ENCODE results near the gene NT5C3B.
"Not testable (repeated sequence)": the region's sequence is repeated elsewhere in the genome, so short reads cannot be mapped to it uniquely, and the experiment has no call there.

Gene NT5C3B

DNA sequence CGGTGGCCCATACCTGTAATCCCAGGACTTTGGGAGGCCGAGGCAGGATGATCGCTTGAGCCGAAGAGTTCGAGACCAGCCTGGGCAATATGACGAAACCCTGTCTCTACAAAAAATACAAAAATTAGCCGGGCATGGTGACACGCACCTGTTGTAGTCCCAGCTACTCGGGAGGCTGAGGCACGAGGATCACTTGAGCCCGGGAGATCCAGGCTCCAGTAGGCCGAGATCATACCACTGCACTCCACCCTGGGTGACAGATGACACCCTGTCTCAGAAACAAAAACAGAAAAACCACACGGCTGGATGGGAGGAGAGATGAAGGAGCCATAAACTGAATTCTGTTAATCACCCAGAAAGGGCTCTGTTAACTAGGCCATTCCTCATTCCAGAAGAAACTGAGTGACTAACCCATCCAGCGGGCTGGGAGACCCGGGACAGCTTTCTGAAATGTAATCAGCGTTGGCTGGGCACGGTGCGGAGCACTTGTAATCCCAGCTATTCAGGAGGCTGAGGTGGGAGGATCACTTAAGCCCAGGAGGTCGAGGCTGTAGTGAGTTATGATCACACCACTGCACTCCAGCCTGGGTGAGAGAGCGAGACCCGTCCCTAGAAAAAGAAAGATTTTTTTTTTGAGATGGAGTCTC is 641 bp upstream of the NT5C3B start:
- DNase-seq (ENCODE audit: insufficient read length) (no peak), FAIRE-seq (no peak)
- TF ChIP-seq TAF1 (IDR thresholded peaks at IDR 0.05; ENCODE audit: borderline replicate concordance, low read depth, low read length) (no peak), POLR2AphosphoS5 (IDR thresholded peaks at IDR 0.05; ENCODE audit: low read depth, low read length) (no peak), POLR2A (IDR thresholded peaks at IDR 0.05; ENCODE audit: low read depth, low read length) (no peak)

GRCh38 chr17:41835214-41835799 is 725 bp downstream of the NT5C3B start:
- TF ChIP-seq TAF1 (IDR thresholded peaks at IDR 0.05; ENCODE audit: borderline replicate concordance, low read depth, low read length) (no peak), POLR2AphosphoS5 (IDR thresholded peaks at IDR 0.05; ENCODE audit: low read depth, low read length) (no peak), POLR2A (IDR thresholded peaks at IDR 0.05; ENCODE audit: low read depth, low read length) (no peak)
- DNase-seq (ENCODE audit: insufficient read length) (no peak), FAIRE-seq (no peak)

GRCh38 chr17:41829961-41830360 is 6.1 kb downstream of the NT5C3B start:
- not testable (repeated sequence) for FAIRE-seq; DNase-seq (ENCODE audit: insufficient read length)

DNA sequence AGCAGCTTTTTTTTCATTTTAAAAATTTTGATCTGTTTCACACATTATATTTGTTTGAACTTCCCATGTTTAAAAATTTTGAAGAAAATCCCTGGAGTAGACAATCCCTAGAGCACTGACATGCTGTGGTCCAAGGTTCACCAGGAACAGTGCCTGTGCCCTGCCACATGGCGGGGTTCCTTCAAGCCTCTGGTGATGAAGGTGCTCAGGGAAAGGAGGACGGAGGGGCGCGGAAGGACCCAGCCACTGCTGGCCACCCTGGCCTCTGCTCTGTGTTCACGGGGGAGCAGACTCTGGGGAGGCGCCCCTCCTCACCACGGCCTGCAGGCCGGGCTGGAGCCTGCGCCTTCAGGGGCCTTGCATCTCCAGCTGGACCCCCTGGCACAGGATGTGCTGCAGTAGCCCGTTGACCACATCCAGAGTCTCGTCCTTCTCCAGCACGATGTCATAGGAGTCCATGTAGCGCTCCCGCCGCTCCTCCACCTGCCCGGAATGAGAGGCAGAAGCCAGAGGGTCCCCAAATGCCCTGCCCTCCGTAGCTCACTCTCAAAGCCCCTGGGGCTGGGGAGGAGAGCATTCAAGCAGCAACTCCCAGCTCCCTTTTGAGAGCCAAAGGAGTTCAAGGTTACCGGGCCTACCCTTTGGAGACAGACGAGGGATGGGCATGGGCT is 10.7 kb downstream of the NT5C3B start:
- FAIRE-seq (no peak), DNase-seq (ENCODE audit: insufficient read length) (no peak)
- TF ChIP-seq POLR2AphosphoS5 (IDR thresholded peaks at IDR 0.05; ENCODE audit: low read depth, low read length) (no peak), TAF1 (IDR thresholded peaks at IDR 0.05; ENCODE audit: borderline replicate concordance, low read depth, low read length) (no peak), POLR2A (IDR thresholded peaks at IDR 0.05; ENCODE audit: low read depth, low read length) (no peak)

- DNase-seq (ENCODE audit: insufficient read length), result no peak
- no peak for FAIRE-seq
- TF ChIP-seq POLR2AphosphoS5 (IDR thresholded peaks at IDR 0.05; ENCODE audit: low read depth, low read length) (no peak), TAF1 (IDR thresholded peaks at IDR 0.05; ENCODE audit: borderline replicate concordance, low read depth, low read length) (no peak), POLR2A (IDR thresholded peaks at IDR 0.05; ENCODE audit: low read depth, low read length) (no peak)
Measured at GRCh38 chr17:41824086-41824485, 11.9 kb downstream of the NT5C3B start.

DNA sequence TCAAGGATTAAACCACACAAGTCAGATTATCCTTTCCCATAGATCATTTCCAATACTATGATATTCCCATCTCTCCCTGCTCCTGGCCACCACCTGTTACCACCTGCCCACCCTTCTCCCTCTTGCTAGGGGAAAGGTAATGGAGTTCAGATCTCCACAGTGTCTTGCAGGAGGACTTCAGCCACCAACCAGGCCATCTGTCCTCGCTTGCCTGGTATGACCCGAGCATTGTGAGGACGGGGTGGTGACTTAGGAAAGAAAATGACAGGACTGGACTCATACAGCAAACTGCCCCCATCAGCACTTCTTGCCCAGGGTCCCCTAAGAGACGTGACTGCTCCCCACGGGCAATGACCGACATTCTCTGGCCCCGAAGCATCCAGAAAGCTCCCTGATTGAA is 12.5 kb downstream of the NT5C3B start:
- DNase-seq (ENCODE audit: insufficient read length) (no peak), FAIRE-seq (no peak)

GRCh38 chr17:41823141-41823524 is 12.9 kb downstream of the NT5C3B start:
- no peak for TF ChIP-seq TAF1 (IDR thresholded peaks at IDR 0.05; ENCODE audit: borderline replicate concordance, low read depth, low read length)
- no peak for TF ChIP-seq POLR2A (IDR thresholded peaks at IDR 0.05; ENCODE audit: low read depth, low read length)
- TF ChIP-seq POLR2AphosphoS5 (IDR thresholded peaks at IDR 0.05; ENCODE audit: low read depth, low read length), result no peak
- no peak for DNase-seq (ENCODE audit: insufficient read length)
- no peak for FAIRE-seq

More for the DNA sequence above, 12.5 kb downstream of the NT5C3B start:
- TF ChIP-seq POLR2AphosphoS5 (IDR thresholded peaks at IDR 0.05; ENCODE audit: low read depth, low read length), result no peak
- TF ChIP-seq TAF1 (IDR thresholded peaks at IDR 0.05; ENCODE audit: borderline replicate concordance, low read depth, low read length), result no peak
- no peak for TF ChIP-seq POLR2A (IDR thresholded peaks at IDR 0.05; ENCODE audit: low read depth, low read length)

DNA sequence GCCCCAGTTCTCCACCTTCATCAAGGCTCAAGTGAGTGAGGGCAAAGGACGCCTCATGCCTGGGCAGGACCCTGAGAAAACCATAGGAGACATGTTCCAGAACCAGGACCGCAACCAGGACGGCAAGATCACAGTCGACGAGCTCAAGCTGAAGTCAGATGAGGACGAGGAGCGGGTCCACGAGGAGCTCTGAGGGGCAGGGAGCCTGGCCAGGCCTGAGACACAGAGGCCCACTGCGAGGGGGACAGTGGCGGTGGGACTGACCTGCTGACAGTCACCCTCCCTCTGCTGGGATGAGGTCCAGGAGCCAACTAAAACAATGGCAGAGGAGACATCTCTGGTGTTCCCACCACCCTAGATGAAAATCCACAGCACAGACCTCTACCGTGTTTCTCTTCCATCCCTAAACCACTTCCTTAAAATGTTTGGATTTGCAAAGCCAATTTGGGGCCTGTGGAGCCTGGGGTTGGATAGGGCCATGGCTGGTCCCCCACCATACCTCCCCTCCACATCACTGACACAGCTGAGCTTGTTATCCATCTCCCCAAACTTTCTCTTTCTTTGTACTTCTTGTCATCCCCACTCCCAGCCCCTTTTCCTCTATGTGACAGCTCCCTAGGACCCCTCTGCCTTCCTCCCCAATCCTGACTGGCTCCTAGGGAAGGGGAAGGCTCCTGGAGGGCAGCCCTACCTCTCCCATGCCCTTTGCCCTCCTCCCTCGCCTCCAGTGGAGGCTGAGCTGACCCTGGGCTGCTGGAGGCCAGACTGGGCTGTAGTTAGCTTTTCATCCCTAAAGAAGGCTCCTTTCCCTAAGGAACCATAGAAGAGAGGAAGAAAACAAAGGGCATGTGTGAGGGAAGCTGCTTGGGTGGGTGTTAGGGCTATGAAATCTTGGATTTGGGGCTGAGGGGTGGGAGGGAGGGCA is 13.6 kb downstream of the NT5C3B start:
- DNase-seq (ENCODE audit: insufficient read length) (no peak), FAIRE-seq (no peak)
- TF ChIP-seq TAF1 (IDR thresholded peaks at IDR 0.05; ENCODE audit: borderline replicate concordance, low read depth, low read length), result no peak
- no peak for TF ChIP-seq POLR2A (IDR thresholded peaks at IDR 0.05; ENCODE audit: low read depth, low read length)
- no peak for TF ChIP-seq POLR2AphosphoS5 (IDR thresholded peaks at IDR 0.05; ENCODE audit: low read depth, low read length)

DNA sequence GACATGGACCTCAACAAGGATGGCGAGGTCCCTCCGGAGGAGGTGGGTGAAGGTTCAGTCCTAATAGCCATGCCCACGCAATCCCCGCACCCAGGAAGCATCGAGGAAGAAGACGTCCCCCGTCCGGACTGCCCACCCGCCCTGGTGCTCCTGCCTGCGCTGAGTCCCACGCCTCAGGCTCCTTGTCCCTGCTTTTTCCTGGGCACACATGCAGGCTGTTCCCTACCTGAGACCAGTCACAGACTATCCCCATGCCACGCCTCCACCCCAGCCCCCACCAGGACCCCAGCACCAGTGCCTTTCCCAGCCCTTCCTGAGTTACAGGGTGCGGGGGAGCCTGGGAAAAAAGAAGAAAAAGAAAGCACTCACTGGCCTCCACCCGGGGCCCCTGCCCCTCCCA is 14.3 kb downstream of the NT5C3B start:
- no peak for FAIRE-seq
- no peak for TF ChIP-seq POLR2A (IDR thresholded peaks at IDR 0.05; ENCODE audit: low read depth, low read length)
- TF ChIP-seq POLR2AphosphoS5 (IDR thresholded peaks at IDR 0.05; ENCODE audit: low read depth, low read length), result no peak
- TF ChIP-seq TAF1 (IDR thresholded peaks at IDR 0.05; ENCODE audit: borderline replicate concordance, low read depth, low read length), result no peak

GRCh38 chr17:41818024-41818423 is 18.0 kb downstream of the NT5C3B start:
- FAIRE-seq (no peak), DNase-seq (ENCODE audit: insufficient read length) (no peak)
- TF ChIP-seq POLR2AphosphoS5 (IDR thresholded peaks at IDR 0.05; ENCODE audit: low read depth, low read length) (no peak), POLR2A (IDR thresholded peaks at IDR 0.05; ENCODE audit: low read depth, low read length) (no peak), TAF1 (IDR thresholded peaks at IDR 0.05; ENCODE audit: borderline replicate concordance, low read depth, low read length) (no peak)

More for the DNA sequence above, 14.3 kb downstream of the NT5C3B start:
- no peak for DNase-seq (ENCODE audit: insufficient read length)

- no peak for FAIRE-seq
- DNase-seq (ENCODE audit: insufficient read length), result no peak
- no peak for TF ChIP-seq TAF1 (IDR thresholded peaks at IDR 0.05; ENCODE audit: borderline replicate concordance, low read depth, low read length)
- no peak for TF ChIP-seq POLR2A (IDR thresholded peaks at IDR 0.05; ENCODE audit: low read depth, low read length)
- no peak for TF ChIP-seq POLR2AphosphoS5 (IDR thresholded peaks at IDR 0.05; ENCODE audit: low read depth, low read length)
Measured at GRCh38 chr17:41816637-41817320, 19.3 kb downstream of the NT5C3B start.
